ENCODE results near the gene RASGRF1. TPM values are rescaled to one million over a fixed set of nuclear protein-coding genes. Genes with fewer than 3 reads are reported as not detected.

Gene RASGRF1
- total and polyA plus RNA-seq, 2 experiments from 2014 or later, result 0.05 to 0.24 TPM

- Histone ChIP-seq H3K4me2 (no peak overlapping the region), H3K27me3 (ENCODE audit: insufficient read depth) (no peaks in the 10 kb centered on the region), H2AFZ (no peak overlapping the region), H3K79me2 (replicated peaks; ENCODE audit: insufficient read depth) (no peaks in the 10 kb centered on the region), H3K4me3 (no peak overlapping the region), H4K20me1 (replicated peaks; ENCODE audit: insufficient read depth) (no peaks in the 10 kb centered on the region), H3K36me3 (ENCODE audit: insufficient read depth) (no peaks in the 10 kb centered on the region), H3K9me2 (ENCODE audit: insufficient read depth) (no peaks in the 10 kb centered on the region), H3F3A (replicated peaks; ENCODE audit: low read depth) (no peaks in the 10 kb centered on the region), H3K27ac (ENCODE audit: low read depth) (no peak overlapping the region), H3K4me1 (ENCODE audit: insufficient read depth) (no peaks in the 10 kb centered on the region)
- TF ChIP-seq EZH2phosphoT487 (IDR thresholded peaks at IDR 0.05; ENCODE audit: unreplicated experiment) (no peak), ZNF331 (CRISPR knock-in tag; IDR thresholded peaks at IDR 0.05; ENCODE audit: low read depth) (no peak), CREB1 (CRISPR knock-in tag; IDR thresholded peaks at IDR 0.05; ENCODE audit: low read depth) (no peak), ZNF462 (CRISPR knock-in tag; IDR thresholded peaks at IDR 0.05) (no peak), JUNB (IDR thresholded peaks at IDR 0.05; ENCODE audit: unreplicated experiment) (no peak), NANOG (IDR thresholded peaks at IDR 0.05; ENCODE audit: borderline replicate concordance) (no peak), EZH2 (IDR thresholded peaks at IDR 0.05; ENCODE audit: low read depth, unreplicated experiment) (no peak), POLR2AphosphoS5 (IDR thresholded peaks at IDR 0.05; ENCODE audit: low read depth) (no peak), ZNF114 (CRISPR knock-in tag; IDR thresholded peaks at IDR 0.05) (no peak), STAT1 (IDR thresholded peaks at IDR 0.05; ENCODE audit: unreplicated experiment) (no peak)
- TF ChIP-seq, protein P1, sequence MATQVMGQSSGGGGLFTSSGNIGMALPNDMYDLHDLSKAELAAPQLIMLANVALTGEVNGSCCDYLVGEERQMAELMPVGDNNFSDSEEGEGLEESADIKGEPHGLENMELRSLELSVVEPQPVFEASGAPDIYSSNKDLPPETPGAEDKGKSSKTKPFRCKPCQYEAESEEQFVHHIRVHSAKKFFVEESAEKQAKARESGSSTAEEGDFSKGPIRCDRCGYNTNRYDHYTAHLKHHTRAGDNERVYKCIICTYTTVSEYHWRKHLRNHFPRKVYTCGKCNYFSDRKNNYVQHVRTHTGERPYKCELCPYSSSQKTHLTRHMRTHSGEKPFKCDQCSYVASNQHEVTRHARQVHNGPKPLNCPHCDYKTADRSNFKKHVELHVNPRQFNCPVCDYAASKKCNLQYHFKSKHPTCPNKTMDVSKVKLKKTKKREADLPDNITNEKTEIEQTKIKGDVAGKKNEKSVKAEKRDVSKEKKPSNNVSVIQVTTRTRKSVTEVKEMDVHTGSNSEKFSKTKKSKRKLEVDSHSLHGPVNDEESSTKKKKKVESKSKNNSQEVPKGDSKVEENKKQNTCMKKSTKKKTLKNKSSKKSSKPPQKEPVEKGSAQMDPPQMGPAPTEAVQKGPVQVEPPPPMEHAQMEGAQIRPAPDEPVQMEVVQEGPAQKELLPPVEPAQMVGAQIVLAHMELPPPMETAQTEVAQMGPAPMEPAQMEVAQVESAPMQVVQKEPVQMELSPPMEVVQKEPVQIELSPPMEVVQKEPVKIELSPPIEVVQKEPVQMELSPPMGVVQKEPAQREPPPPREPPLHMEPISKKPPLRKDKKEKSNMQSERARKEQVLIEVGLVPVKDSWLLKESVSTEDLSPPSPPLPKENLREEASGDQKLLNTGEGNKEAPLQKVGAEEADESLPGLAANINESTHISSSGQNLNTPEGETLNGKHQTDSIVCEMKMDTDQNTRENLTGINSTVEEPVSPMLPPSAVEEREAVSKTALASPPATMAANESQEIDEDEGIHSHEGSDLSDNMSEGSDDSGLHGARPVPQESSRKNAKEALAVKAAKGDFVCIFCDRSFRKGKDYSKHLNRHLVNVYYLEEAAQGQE (IDR thresholded peaks at IDR 0.05; ENCODE audit: unreplicated experiment), result no peak
- TF ChIP-seq, protein P2, sequence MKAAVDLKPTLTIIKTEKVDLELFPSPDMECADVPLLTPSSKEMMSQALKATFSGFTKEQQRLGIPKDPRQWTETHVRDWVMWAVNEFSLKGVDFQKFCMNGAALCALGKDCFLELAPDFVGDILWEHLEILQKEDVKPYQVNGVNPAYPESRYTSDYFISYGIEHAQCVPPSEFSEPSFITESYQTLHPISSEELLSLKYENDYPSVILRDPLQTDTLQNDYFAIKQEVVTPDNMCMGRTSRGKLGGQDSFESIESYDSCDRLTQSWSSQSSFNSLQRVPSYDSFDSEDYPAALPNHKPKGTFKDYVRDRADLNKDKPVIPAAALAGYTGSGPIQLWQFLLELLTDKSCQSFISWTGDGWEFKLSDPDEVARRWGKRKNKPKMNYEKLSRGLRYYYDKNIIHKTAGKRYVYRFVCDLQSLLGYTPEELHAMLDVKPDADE (IDR thresholded peaks at IDR 0.05), result no peak
- TF ChIP-seq, protein P3, sequence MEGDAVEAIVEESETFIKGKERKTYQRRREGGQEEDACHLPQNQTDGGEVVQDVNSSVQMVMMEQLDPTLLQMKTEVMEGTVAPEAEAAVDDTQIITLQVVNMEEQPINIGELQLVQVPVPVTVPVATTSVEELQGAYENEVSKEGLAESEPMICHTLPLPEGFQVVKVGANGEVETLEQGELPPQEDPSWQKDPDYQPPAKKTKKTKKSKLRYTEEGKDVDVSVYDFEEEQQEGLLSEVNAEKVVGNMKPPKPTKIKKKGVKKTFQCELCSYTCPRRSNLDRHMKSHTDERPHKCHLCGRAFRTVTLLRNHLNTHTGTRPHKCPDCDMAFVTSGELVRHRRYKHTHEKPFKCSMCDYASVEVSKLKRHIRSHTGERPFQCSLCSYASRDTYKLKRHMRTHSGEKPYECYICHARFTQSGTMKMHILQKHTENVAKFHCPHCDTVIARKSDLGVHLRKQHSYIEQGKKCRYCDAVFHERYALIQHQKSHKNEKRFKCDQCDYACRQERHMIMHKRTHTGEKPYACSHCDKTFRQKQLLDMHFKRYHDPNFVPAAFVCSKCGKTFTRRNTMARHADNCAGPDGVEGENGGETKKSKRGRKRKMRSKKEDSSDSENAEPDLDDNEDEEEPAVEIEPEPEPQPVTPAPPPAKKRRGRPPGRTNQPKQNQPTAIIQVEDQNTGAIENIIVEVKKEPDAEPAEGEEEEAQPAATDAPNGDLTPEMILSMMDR (conservative IDR thresholded peaks at IDR 0.05; ENCODE audit: low read depth in 2 of 2), result no peak
- H3K27ac Mint-ChIP-seq, result no peak overlapping the region
- peaks cover 12% of the 10 kb centered on the region for H3K4me1 Mint-ChIP-seq
- H3K27me3 Mint-ChIP-seq (ENCODE audit: insufficient read depth, low read depth, poor library complexity), result peaks cover 7% of the 10 kb centered on the region
- DNase-seq (ENCODE audit: low spot score) (no peak), ATAC-seq (no peak)
- H3K36me3 Mint-ChIP-seq (ENCODE audit: low read depth), result no peaks in the 10 kb centered on the region
- peaks cover 4% of the 10 kb centered on the region; the same call in 1 of the 3 replicates for H3K9me3 Mint-ChIP-seq
- no peak overlapping the region for H3K4me3 Mint-ChIP-seq
Observed at GRCh38 chr15:78996894-78997275, 93.7 kb downstream of the RASGRF1 start.

Data from GM23338 (cell line).